Measurements from ENCODE around the gene MRGPRD.

GRCh38 chr11:68976563-68976962 lies 4.2 kb downstream of the MRGPRD start:
- no peak for TF ChIP-seq REST (IDR thresholded peaks at IDR 0.05; ENCODE audit: insufficient read depth in 1 of 2, low read depth in 2 of 2, low read length in 2 of 2)
- TF ChIP-seq TAF1 (IDR thresholded peaks at IDR 0.05; ENCODE audit: borderline replicate concordance, insufficient read depth, low read length) = no peak

Measured in PFSK-1 (cell line).